Stimulated activated CD8-positive, alpha-beta memory T cell treated with anti-CD3 and anti-CD28 coated beads, Interleukin-7, amount 100 ng/mL, for 4 hours (primary cell): Measurements from ENCODE around the gene ADAMTS1.
"Not testable (repeated sequence)": the region's sequence is repeated elsewhere in the genome, so short reads cannot be mapped to it uniquely, and the experiment has no call there.

Experiments
- DNase-seq, 2 donors: peaks; one replicate each; pipeline ENCODE4 v3.0.0-alpha.2; 2020; ENCODE audit warnings: low read depth in 2 of 2

The ADAMTS1 gene

DNA sequence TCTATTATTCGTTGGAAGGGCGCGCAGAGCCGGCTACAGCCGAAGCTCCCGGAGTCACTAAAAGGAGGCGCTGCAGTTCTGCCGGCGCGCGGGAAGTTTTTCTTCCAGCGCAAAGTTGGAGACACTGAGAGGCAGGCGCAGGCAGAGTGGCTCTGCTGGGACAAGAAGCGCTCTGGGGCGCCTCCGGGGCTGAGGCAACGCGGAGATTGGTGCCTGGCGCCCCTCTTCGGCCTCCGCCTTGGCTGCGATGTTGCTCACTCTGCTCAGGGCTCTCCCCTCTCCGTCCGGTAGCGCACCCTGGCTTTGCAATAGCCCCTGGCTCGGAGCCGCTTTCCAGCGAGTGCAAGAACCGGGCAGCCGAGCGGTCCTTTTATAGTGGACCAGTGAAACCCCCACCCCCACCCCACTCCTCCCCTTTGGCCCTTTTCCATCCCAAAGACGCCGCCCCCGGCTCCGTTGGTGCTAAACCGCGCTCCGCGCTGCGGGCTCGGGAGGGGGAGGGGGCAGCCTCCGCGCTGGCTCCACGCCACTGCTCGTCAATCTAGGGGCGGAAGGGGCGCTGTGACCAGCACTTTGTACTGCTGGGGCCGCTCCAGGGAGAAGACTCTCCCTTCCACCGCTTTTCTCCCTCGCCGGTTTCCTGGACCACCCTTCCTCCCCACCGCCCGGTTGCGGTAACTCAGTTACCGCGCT is at the start of gene ADAMTS1:
Gene ADAMTS1 (minus strand): TSS at position 344 of the 693 bp plus-strand sequence. CDS start 455 bp downstream, outside the sequence.
- no peak for DNase-seq

DNA sequence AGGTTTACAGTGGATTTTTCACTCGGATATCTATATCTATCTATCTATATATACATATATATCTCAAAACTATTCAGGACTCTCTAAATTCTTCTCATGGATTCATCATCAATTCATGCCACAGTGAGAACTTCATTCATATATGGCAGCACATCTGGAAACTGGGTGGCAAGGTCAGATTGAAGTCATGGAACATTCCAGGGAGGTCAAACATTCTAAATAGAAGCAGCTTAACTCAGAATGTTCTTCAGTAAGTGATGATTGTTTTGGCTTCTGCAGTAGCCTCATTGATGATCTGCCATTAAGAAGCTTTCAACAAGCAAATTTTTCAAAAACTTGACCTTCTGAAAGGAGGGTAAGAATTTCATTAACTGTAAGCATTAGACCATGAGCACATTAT is 46.9 kb upstream of the ADAMTS1 start:
- no peak for DNase-seq

DNA sequence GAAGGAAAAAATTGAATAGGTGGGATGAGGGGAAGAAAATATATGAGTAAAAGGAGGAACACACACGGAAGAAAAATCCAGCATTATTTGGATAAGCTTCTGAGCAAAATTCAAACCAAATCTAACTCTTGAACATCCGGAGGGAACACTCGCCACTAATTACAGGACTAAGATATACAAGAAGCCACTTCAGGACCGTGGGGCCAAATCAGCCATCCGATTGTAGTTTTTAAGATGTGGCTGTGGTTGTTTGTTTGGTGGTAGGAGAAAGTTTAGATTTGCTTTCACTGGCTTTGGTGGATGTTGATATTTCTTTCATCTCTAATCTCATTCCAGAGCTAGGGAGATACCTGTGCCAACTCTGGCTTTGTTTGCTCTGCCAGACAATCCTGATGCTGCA is 43.7 kb upstream of the ADAMTS1 start:
- DNase-seq: no peak

DNA sequence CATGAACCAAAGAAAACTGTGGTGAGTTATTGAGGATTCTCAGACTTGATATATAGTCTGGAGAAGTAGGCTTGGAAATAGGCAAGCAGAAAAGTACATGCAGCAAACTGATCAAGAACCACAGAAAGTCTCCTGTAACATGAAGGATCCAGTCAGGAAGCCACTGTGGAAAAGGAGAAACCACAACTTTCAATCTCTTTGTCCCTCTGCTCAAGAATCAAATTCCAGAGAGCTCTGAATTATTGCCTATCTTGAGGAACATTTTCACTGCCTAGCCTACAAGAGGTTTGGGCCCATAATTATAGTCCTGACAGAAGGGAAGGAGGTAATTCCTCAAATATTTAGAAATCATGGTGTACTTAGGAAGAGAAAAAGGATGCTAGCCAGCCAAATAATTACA is 43.0 kb upstream of the ADAMTS1 start:
- DNase-seq: no peak

DNA sequence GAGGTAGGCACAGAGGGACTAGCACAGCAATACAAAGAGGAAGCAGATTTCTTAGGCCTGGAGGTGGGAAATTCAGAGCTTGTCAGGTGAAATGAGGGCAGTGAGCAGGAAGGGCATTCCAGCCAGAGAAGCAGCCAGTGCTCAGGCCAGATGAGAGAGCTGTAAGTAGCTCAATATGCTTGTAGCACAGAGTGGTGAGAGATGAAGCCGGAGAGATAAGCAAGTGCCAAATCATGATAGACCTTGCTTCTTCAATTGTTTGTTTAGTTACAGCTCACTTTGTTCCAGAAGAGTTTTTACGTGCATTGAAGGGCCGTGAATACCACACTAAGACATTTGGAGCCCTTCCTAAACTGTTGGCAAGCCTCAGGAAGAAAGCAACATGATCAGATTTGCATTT is 42.0 kb upstream of the ADAMTS1 start:
- no peak for DNase-seq

DNA sequence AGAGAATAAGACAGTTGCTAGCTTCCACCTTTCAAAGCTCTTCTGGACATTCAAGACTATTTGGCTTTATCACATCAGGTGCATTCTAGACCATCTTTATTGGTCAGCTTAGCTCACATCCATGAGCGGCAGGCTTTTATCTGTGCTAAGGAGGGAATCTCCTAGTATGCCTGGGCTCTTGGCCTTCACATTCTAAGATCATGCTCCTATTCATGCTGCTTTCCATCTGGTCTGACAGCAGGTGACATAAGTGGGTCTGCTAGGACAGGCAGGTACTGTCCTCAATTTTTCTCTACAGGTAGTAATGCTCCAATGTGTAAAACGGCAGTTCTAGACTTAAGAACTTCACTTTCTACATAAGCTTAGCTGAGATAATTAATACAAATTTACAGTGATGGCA is 39.2 kb upstream of the ADAMTS1 start:
- no peak for DNase-seq

DNA sequence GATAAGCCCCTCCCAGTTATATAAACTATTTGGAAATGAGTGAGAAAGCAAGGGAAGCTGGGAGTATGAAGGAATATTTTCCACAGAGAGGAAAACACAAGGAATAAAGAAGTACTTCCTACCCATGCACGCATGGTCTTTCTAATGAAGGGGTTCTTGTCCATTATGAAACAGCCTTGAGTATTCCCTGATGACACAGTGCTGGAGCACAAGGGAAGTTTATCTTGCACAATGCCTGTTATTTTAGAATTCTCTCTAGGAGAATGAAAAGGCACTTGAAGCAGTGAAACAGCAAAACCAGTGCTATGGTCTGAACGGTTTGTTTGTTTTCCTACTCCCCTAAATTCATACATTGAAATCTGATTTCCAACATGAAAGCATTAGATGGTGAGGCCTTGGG is 38.6 kb upstream of the ADAMTS1 start:
- DNase-seq: no peak

DNA sequence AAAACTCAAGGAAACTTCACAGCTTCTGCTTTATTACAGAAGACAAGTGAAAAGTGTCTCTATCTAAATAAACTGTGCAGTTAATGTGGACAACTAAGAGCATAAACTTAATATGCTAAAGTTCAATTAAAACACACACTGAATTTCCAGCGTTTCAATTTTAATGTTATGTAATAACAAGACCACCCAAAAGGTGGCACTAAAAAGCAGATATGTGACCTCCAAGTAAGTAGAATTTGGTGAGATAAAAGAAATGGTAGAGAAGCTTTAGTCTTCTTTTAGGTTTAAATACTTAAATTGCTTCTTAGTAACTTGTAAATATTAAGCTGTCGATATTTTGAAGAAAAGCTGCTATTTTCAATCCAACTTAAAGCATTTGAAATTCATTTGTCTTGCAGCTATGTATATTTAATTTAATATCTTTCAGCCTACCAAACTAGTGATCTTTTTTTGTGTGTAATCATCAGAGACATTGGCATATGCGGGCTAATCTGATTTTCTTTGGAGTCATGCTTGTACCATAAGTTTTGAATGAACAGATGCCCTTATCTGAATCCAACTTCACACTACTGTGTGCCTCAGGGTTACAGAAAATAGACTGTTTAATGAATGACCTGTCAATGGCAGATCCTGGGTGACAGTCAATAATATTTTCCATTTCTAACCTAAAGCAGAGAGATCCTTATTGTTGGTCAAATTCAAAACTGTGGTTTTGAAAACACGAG is 36.5 kb upstream of the ADAMTS1 start:
- no peak for DNase-seq

DNA sequence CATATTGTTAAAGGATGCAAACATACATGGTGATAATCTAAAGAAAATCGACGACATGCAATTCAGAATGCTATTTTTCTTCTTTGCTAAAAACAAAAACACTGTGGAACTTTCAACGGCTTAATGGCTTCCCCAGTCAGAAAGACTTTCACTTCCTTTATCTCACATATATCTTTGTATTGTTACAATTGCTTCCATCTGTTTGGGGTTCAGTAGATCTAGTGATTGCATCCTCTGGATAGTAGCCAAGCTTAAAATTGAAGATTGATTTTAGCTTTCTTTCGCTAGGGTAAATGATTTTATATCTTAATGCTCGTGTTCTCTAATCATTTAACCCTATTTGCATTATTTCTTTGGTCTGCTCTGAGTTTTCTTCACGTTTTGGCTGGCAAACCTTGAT is 31.8 kb upstream of the ADAMTS1 start:
- no peak for DNase-seq

DNA sequence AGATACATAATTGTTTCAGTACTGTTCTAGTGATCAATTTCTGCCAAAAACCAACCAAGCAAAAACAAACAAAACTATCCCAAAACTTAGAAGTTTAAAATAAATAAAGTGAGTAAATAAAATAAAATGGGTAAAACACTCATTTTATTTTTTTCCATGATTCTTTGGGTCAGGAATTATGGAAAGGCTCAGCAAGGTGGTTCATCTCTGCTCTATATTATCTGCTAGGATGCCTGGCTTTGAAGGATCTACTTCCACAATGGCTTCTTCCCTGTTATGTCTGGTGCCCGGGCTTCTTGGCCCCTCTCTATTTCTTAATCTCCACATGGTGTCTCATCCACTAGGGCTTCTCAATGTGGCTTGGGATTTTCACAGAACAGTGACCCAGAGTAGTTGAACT is 29.1 kb upstream of the ADAMTS1 start:
- DNase-seq: no peak

DNA sequence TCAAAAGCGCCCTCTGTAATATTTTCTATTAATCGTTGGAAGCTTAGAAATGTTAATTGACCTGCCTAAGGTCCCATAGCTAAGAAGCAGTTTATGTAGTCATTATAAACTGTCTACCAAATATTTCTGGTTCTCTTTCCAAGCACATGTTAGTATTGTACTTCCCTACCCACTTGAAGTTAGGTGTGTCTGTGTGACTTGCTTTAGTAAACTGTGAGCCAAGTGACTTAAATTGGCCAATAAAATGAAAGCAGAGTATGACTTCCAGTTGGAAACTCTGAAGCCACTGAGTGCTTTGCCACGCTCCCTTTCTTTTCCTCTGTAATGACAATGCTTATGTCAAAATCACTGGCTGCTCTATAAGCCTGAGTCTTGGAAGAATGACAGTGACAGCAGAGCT is 20.6 kb upstream of the ADAMTS1 start:
- no peak for DNase-seq

DNA sequence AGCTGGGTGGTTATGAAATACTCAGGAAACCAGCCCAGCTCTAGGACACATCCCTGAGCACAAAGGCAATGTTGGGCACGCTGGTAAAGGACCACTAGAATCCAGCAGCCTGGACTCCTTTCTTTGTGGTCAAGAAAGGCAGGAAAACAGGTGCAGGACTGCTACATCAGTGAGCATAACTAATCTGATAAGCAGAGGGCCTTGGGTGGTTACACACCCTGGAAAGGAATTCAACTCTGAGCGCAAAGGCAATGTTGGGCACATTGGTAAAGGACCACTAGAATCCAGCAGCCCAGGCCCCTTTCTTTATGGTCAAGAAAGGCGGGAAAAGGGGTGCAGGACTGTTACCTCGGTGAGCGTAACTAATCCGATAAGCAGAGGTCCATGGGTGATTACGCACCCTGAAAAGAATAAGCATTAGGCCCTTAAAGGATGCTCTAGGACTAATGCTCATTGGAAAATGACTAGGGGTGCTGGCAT is 11.7 kb upstream of the ADAMTS1 start:
- DNase-seq: not testable (repeated sequence)

DNA sequence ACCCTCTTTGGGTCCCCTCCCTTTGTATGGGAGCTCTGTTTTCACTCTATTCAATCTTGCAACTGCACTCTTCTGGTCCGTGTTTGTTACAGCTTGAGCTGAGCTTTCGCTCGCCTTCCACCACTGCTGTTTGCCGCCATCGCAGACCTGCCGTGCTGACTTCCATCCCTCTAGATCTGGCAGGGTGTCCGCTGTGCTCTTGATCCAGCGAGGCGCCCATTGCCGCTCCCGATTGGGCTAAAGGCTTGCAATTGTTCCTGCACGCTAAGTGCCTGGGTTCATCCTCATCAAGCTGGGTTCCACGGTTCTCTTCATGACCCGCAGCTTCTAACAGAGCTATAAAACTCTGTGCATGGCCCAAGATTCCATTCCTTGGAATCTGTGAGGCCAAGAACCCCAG is 9.5 kb upstream of the ADAMTS1 start:
- not testable (repeated sequence) for DNase-seq

DNA sequence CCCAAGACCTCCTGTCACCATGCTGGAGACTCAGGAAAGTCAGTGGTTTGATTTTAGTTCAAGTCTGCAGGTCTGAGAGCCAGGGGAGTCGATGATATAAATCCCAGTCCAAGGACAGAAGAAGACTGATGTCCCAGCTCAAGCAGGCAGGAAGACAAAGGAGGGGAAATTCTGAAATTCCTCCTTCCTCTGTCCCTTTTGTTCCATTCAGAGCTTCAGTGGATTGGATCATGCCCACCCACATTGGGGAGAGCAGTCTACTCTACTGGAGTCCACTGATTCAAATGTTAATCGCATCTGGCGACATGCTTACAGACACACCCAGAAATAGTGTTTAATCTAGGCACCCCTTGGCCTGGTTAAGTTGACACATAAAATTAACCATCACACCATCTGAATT is 7.2 kb upstream of the ADAMTS1 start:
- no peak for DNase-seq

DNA sequence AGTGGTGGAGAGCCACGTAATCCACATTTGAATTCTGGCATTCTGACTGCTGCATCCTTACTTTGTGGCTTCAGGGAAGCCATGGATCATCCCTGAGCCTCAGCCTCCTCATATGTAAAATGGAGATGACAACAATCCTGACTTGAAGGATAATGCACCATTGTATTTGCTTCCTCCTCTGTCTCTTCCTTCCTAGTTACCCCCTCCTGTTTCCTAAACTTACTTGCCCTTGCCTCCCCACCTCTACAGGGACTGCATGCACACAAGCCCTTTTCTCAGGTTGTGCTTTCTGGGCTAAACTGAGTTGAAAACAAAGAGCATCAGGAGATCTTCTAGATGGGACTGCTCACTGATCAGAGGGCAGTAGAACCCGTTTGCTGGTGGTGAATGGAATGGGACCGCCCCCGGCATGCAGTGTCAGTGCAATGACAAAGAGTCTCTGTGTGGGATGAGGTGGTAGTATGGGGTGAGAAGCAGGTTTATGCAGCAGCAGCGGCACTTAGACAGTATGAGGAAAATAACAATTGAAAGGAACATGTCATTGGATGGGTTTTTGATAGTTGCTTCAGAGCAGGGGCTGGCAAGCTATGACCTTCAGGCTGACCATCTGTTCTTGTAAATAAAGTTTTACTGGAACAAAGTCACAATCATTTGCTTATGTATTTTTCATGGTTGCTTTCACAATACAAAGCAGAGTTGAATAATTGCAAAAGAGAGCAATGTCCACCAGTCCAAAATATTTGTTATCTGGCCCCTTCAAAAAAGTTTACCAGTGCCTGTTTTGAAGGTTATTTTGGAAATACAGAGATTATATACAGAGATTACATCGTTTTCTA is 6.1 kb upstream of the ADAMTS1 start:
- DNase-seq: no peak

DNA sequence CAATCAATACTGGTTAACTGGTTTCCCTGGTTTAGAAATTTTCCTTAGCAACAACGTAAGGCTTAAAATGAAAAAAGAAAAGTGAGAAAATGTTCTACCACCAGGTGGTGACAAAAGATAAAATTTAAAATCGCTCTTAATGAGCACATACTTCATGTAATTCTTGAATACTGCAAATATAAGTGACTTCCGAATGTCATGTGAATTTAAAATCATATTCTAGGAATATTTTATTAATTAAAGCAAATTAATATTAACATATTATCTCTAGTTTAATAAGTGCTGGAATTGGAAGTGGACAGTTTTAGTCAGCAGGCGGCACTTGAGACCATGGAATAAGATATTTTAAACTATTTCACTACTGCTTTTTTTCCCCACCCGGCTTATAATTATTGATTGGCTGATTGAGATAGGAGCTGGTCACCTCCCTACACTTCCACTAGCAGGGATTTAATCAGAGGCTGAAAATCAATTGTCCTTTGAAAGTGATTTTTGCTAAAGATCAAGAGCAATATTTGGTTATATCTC is 5.0 kb upstream of the ADAMTS1 start:
- no peak for DNase-seq

DNA sequence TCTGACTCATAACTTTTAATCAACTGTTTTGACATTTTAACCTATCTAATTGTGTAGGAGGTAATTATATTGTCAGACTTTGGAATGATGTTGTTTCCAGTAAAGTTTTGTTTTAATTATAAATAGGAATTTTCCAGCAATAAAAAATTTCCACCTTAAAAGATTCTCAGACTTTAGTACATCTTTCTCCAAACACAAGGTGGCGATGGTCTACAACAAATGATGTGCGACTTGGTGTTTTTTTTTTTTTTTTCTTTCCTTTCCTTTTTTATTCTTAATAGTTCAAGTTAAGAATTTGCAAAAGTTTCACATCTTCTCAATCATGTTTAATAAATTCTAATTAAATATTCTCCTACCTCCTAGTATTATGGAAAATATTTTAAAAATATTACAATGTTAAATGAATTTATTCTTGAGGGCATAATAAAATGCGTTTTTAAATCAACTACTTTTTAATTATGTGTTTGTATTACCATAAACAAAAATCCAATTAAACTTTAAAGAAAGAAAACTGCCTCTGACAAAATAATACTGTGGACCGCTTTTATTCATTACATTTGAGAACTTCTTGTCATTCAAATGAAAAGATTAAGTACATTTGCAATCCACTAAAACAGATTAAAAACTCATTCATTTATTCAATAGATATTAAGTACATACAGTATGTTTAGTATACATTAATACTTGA is 4.4 kb upstream of the ADAMTS1 start:
- DNase-seq: no peak

DNA sequence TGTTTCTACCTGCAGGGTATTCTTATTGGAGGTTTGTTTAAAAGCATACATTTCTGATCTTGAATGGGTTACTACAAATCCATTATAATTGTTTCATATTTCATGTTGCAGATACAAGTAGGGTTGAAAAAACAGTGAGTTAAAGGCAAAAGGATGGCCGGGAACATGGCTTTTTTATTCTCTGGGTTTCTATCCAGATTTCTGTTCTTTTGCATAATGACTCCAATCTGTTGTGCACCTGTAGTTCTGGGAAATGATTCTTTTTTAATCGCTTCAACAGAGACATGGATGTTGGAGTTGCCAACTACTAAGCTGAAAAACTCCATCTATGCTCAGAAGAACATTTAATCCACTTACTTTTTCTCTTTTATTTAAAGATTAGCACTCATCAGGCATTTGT is 2.7 kb upstream of the ADAMTS1 start:
- DNase-seq: no peak

DNA sequence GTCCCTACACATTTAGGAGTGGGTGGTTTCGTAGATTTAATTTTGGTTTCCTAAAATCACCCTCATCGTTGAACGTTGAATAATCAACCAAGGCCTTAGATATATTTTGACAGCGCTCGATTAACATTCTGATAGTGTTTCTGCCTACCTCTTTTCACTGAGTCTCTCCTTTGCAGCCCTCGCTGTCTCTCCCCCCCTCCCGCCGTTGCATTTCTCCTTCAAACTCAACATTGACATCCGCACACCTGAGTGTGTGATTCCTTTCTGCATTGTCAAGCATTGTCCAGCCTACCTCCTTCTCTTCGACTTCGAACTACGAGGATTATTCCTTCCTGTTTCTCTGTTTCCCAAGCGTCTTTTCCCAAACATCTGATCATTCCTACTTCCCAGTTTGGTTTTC is 1.8 kb upstream of the ADAMTS1 start:
- no peak for DNase-seq

DNA sequence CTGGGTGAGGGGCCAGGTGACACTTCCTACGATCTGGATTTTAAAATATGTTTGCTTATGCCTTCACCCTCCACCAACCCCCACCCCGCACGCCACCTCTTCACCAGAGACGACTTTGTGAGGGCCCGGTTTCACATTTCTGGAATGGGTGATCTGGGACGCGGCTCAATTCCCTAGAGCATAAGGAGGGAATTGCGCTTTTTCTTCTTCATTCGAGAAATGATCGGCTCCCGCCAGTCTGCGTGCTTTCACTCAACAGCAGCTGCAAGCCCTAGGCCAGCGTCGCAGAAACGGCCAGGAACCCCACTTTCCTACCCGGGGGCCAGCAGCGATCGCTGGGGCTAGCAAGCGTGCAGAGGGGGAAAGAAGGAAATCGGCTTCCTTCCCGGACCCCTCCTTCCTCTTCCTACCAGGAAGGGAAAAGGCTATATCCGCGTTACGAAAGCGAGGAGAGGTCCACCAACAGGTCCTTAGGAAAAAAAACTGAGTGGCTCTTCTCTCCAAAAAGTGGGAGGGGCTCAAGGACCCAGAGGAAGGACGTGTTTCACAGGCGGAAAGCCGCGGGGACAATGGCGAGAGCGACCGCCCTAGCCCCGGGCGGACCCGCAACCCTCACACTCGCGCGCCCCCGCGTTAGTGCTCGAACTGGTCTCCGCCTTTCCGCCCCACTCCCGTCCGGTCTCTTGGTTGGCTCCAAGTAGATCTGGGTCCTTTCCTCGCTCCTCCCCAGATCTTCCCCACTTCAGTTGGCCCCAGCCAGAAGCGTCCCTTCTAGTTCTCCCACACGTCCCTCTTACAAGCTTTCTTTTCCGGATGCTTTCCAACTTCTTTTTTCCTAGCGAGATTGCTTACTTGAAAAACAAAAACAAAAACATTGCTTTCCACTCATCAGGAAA is 1.1 kb upstream of the ADAMTS1 start:
- no peak for DNase-seq

DNA sequence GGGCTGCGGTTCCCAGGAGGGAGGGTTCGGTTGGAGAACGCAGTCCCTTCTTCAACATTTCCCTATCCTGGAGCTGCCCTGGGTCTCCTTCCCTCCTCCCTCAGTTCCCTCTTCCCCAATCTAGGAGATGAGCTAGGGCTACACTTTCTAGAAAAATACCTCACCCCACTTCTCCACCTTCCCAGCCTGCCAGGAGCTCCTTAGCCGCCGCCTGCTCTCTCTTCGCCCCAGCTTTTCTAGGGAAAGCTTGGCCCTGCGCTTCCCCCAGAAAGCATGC is 488 bp upstream of the ADAMTS1 start:
- no peak for DNase-seq
